Activated T-cell treated with anti-CD3 and anti-CD28 coated beads, Interleukin-2, amount 50 U/mL, for 72 hours (primary cell): Measurements from ENCODE around the gene AGT. TPM values are rescaled to one million over a fixed set of nuclear protein-coding genes. Genes with fewer than 3 reads are reported as not detected.

Experiments
- ATAC-seq, 2 donors: fragments of 150-1000 bp; cut with Tn5 transposase; replicated peaks in 1 of 2; 2 replicates each; pipeline ENCODE4 v1.10.0; 2021; ENCODE audit warnings: moderate library complexity in 2 of 2, mild to moderate bottlenecking in 1 of 2
- DNase-seq, 2 donors: peaks; one replicate each; pipeline ENCODE4 v3.0.0; 2021 to 2022; ENCODE audit warnings: mixed read lengths in 1 of 2
- H3K27ac Mint-ChIP-seq: one replicate; pipeline ENCODE4 v1.8.0; 2022; ENCODE audit warnings: mild to moderate bottlenecking, moderate library complexity, mixed read lengths
- H3K27me3 Mint-ChIP-seq: one replicate; pipeline ENCODE4 v1.8.0; 2022; ENCODE audit warnings: low read depth, mixed read lengths
- H3K36me3 Mint-ChIP-seq, 2 donors: one replicate each; pipeline ENCODE4 v1.8.0; 2022; ENCODE audit warnings: mixed read lengths in 2 of 2, mild to moderate bottlenecking in 1 of 2; ENCODE audit not compliant: insufficient read depth in 2 of 2
- H3K4me1 Mint-ChIP-seq: one replicate; pipeline ENCODE4 v1.8.0; 2022; ENCODE audit warnings: low read depth, mixed read lengths
- H3K4me3 Mint-ChIP-seq, 2 donors: one replicate each; pipeline ENCODE4 v1.8.0; 2022; ENCODE audit warnings: mild to moderate bottlenecking in 2 of 2, mixed read lengths in 2 of 2, moderate library complexity in 2 of 2
- H3K9me3 Mint-ChIP-seq, 2 donors: one replicate each; pipeline ENCODE4 v1.8.0; 2022; ENCODE audit warnings: mixed read lengths in 2 of 2
- total RNA-seq, 2 donors: library from RNA; stranded (reverse); gene quantifications; one replicate each; pipeline ENCODE4 v1.2.3, GENCODE V29; 2022

Gene AGT
- total RNA-seq, 2 donors from 2014 or later, result not detected

DNA sequence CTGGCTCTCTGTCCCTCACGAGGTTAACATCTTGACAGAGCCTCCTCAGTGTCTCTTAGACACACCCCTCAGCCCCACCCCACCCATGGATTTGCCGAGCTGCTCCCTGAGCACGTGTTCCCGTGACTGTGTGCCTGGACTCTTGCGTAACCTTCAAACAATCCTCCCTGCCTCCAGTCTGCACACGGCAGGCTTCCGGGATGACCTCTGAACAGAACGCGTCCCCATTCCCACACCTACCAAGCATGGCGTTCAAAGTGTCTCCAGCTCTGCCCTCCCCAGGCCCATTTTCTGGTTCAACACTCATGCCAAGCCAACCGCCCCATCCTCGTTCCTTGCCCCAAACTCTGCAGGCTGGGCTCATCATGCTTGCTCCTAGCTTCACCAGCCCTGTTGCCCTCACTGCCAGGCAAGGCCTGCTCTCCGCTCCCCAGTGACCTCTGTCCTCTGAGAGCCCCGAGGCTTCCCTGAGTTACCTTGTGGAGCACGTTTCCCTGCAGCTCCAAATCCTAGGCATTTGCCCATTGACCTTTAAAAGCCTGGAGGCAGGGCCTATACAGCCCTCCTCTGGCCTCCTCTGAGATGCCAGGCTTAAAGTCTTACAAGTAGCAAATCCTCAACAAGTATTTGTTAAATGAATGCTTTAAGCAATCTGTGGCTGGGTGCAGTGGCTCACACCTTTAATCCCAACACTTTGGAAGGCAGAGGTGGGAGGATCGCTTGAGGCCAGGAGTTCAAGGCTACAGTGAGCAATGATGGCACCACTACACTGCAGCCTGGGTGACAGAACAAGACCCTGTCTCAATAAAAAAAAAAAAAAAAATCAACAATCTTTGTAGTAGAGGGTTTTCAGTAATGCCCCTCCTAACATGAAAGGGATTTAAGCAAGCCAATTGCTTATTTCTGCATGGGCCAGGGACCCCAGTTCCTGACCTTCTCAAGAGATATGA is 5.0 kb downstream of the AGT start:
- Mint-ChIP-seq H3K27me3 (peaks cover 22% of the 10 kb centered on the region), H3K27ac (no peak overlapping the region), H3K9me3 (no peaks in the 10 kb centered on the region), H3K4me3 (no peak overlapping the region), H3K4me1 (no peaks in the 10 kb centered on the region), H3K36me3 (no peaks in the 10 kb centered on the region)
- DNase-seq (no peak), ATAC-seq (no peak)

DNA sequence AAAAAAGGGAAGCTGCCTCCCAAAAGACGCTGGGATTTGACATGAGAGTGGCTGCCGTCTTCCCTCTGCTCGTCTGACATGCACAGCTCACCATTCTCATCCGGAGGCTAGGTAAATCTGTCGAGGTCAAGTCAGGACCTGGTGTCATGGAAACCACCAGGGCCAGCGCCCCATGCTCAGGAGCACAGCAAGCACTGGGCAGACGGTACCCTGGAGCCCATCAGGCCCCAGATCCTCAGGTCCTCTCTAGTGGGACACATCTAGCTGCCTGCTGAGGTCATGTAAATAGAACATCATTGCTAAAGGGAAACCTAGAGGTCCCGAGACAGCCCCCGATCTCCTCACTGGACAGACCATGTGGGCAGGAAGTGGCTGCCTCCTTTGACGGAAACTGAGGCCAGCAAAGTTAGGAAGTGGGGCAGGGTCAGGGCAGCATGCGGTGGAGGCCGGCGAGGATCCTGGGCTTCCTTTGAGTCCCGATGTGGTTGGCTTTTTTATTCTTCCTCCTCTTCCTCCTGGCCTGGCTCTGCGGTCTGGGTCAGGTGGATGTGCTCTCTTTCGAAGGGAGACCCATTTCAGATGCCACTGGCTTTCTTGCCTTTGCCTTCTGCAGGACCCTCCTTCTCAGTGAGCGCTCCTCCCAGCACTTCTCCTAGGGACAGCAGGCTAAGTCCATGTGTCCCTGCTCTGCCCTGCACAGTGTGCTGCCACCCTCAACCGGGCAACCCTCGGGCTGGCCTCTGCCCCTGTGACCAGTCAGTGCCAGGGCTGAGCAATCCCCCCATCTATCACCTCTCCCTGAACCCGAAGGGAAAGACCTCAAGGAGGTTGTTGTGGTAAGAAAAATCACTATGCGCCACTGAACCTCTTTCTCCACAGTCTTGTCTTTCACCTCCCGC is 5.9 kb downstream of the AGT start:
- no peak for ATAC-seq
- Mint-ChIP-seq H3K36me3 (no peaks in the 10 kb centered on the region), H3K9me3 (no peaks in the 10 kb centered on the region), H3K4me3 (no peak overlapping the region), H3K27ac (no peak overlapping the region), H3K4me1 (no peaks in the 10 kb centered on the region), H3K27me3 (peaks cover 19% of the 10 kb centered on the region)
- no peak for DNase-seq

DNA sequence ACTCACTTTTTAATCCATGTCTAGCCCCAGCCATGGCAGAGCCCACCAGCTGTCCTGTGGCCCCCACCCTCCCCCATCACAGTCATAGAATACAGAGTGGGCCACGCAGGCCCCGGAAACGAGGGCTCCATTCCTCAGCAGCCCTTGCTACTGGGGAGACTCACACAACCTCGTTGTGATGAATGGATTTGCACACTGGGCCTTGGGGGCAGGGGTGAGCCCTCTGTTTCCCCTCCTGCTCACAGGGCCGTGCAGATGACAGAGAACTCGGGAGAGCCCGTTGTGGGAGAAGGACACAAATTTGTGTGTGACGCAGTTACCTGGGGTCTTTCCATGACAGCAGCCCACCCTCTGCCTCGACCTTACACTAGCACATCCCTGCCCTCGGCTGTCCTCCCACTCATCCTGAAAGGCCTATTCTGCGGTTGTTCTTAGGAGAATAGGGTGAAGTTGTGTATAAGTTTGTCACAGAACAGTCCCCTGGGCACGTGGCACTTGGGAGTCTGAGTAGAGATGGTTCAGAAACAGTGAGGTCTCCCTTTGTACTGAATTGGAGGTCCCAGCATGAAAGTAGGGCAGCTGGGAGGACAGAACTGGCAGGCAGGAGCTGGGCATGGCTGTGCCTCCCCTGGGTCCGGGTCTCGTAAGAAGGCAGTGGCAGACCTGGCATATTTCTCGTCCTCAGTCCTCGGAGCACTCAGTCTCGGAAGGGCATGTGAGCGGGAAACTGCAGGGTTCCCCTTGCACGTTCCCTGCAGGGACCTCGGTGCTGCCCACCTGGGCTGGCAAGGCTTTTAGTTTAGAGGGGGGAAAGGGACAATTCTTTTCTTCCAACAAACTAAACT is 6.8 kb downstream of the AGT start:
- Mint-ChIP-seq H3K4me1 (no peaks in the 10 kb centered on the region), H3K36me3 (no peaks in the 10 kb centered on the region), H3K27me3 (peaks cover 16% of the 10 kb centered on the region), H3K4me3 (no peak overlapping the region), H3K9me3 (no peaks in the 10 kb centered on the region), H3K27ac (no peak overlapping the region)
- ATAC-seq (no peak), DNase-seq (no peak)

DNA sequence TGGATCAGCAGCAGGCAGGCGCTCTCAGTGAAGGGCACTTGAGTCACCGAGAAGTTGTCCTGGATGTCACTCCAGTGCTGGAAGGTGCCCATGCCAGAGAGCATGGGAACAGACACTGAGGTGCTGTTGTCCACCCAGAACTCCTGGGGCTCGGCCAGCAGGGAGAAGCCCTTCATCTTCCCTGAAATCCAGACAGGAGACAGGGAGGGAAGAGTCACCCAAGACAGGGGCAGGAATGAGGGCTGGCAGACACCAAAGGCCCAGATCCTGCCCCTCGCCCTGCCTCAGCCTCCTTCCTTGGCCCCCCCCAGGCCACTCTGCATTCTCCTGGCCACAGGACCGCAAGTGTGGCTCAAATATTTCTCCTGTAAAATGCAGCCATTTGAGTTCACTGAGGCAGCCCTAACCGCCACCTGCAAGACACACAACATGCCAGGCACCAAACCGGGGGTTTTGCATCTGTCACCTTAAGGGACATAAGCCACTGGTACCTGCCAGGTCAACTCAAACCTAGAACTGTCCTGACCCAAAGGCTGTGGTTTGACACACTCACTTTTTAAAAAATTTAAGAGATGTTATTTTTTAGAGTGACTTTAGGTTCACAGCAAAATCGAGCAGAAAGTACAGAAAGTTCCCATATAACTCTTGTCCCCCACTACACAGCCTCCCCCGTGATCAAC is 7.8 kb downstream of the AGT start:
- no peak overlapping the region for H3K27ac Mint-ChIP-seq
- H3K4me3 Mint-ChIP-seq, result no peak overlapping the region
- H3K36me3 Mint-ChIP-seq, result no peaks in the 10 kb centered on the region
- ATAC-seq (no peak), DNase-seq (no peak)
- no peaks in the 10 kb centered on the region for H3K4me1 Mint-ChIP-seq
- no peaks in the 10 kb centered on the region for H3K9me3 Mint-ChIP-seq
- peaks cover 16% of the 10 kb centered on the region for H3K27me3 Mint-ChIP-seq

DNA sequence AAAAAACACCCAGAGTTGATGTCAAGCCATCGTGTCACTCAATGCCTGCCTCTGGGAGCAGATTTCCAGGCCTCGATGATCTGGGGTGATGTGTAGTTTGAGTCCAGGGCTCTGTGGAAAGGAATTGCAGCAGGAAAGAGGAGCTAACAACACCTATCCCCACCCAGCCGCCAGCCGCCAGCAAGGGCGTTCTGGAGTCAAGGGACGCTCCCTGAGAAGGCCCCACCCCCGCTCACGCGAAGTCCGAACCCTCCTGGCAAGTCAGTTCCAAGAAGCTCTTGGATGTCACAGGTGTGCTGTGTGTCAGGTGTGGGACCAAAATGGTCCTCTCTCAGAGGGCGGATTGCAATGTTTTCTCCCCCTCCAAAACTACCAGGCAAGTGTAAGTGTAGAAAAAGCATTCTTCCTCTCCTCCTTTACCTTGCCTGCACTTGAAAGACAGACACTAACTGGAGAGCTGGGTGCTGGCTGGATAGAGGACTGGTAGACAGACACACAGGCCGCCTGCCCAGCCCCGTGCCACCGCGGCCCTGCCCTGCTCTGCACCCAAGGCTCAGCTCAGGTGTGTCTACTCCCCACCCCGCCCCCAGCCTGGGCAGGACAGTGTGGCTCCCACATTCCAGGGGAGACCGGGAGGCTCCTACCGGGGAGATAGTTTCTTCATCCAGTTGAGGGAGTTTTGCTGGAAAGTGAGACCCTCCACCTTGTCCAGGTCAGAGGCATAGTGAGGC is 8.5 kb downstream of the AGT start:
- H3K4me1 Mint-ChIP-seq, result no peaks in the 10 kb centered on the region
- ATAC-seq, result no peak
- H3K27me3 Mint-ChIP-seq, result peaks cover 16% of the 10 kb centered on the region
- no peak overlapping the region for H3K27ac Mint-ChIP-seq
- no peak for DNase-seq
- H3K4me3 Mint-ChIP-seq, result no peak overlapping the region
- H3K36me3 Mint-ChIP-seq, result no peaks in the 10 kb centered on the region
- no peaks in the 10 kb centered on the region for H3K9me3 Mint-ChIP-seq

DNA sequence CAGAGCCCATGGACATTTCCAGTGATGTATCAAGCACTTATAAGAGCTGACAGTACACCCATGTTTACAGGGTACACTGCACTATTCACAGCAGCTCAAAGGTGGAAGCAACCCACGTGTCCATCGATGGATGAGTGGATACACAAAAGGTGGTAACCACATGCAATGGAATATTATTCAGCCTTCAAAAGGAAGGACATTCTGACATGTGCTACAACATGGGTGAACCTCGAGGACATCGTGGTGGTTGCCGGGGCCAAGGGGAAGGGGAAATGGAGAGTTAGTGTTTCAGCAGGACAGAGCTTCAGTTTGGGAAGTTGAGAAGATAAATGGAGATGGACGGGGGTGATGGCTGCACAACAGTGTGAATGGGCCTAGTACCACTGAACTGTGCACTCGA is 9.1 kb downstream of the AGT start:
- Mint-ChIP-seq H3K36me3 (no peaks in the 10 kb centered on the region), H3K9me3 (no peaks in the 10 kb centered on the region), H3K4me1 (no peaks in the 10 kb centered on the region), H3K4me3 (no peak overlapping the region), H3K27ac (no peak overlapping the region), H3K27me3 (peaks cover 16% of the 10 kb centered on the region)
- no peak for ATAC-seq
- DNase-seq, result no peak

DNA sequence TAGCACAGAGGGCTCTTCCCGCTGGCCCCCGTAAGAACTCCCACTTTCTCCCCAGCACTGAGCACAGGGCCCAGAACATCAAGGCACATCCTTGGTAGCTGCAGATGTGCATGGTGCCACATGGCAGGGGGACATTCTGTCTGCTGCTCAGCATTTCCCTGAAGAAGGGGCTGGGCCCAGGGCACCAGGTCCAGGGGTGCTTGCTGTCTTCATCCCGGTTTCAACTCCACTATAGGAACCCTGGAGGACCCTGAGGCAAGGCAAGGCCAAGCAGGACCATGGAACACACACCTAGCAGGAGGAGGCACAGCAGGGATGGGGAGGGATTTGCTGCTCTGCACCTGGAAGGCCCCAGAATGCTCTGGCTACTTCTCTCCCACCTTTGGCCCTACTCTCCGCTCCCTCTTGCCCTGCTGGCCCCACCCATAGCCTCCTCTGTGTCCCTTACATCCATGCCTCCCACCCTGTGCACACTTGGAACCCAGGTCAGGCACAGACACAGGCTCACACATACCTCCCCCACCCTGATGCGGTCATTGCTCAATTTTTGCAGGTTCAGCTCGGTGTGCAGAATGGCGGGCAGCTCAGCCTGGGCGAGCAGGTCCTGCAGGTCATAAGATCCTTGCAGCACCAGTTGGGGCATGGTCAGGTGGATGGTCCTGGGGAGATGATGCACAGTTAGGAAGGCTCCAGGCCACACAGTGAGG is 10.1 kb downstream of the AGT start:
- Mint-ChIP-seq H3K9me3 (no peaks in the 10 kb centered on the region), H3K27ac (no peak overlapping the region), H3K27me3 (peaks cover 16% of the 10 kb centered on the region), H3K4me1 (no peaks in the 10 kb centered on the region), H3K4me3 (no peak overlapping the region), H3K36me3 (no peaks in the 10 kb centered on the region)
- no peak for DNase-seq
- ATAC-seq, result no peak

DNA sequence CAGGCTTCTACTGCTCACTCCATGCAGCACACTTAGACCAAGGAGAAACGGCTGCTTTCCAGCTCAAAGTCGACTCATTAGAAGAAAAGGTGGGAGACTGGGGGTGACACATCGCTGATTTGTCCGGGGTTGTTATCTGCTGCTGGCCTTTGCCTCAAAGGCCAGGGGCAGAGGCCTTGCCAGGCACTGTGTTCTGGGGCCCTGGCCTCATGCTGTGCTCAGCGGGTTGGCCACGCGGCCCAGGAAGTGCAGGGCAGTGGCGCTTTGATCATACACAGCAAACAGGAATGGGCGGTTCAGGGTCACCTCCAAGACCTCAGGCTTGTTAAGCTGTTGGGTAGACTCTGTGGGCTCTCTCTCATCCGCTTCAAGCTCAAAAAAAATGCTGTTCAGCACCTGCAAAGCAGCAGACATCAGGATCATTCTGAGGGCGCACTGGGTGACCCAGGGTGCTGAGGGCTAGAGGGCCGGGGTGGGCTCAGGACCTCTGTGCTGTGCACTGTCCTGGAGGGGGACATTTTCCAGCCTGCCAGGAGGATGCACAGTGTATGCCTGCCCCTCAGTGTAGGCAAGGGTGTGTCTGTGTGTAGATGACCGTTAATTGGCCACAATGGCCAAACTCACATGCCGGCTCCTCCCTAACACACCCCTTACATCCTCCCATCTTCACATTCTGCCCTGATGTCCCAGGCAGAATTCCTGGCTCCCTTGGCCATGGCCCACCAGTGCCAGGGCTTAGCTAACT is 10.8 kb downstream of the AGT start:
- ATAC-seq, result no peak
- Mint-ChIP-seq H3K27ac (no peak overlapping the region), H3K27me3 (peaks cover 16% of the 10 kb centered on the region), H3K9me3 (no peaks in the 10 kb centered on the region), H3K4me3 (no peak overlapping the region), H3K36me3 (no peaks in the 10 kb centered on the region), H3K4me1 (no peaks in the 10 kb centered on the region)
- no peak for DNase-seq

DNA sequence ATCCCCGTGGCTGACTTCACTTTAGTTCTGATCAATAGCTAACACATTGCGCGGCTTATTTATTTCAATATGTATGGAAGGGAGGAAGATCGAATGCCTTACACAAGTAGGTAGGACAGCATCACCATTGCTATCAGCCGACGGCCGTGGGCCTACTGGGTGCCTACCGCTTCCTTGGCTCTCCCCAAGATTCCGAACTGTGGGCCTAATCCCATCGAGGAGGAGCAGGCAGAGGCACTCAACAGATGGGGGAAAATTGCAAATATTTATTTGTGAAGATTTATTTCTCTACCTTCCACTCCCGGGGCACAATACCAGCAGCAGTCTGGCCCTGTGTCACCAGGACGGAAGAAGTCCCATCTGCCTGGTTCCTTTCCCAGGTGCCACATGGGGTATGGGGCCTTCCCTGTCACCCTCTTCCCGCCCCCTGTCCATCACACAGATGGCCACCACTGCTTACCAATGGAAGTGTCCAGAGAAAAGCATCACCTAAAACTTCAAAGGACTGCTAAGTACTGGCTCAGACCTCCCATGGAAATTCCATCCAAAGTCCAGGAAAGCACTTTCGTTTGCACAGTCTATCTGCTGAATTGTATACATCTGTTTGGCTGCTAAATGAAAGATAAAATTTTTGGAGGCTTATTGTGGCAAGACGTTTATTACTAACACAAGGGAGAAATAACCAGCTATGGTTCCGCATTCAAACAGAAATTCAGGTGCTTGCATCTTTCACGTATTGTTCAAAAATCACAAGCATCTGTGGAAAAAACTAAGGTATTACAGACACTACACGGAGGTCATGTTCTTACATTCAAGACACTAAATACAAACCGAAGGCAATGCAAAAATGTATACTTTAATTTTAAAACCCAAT is 11.8 kb downstream of the AGT start:
- Mint-ChIP-seq H3K27me3 (peaks cover 10% of the 10 kb centered on the region), H3K4me3 (no peak overlapping the region), H3K27ac (no peak overlapping the region), H3K9me3 (no peaks in the 10 kb centered on the region), H3K4me1 (no peaks in the 10 kb centered on the region), H3K36me3 (no peaks in the 10 kb centered on the region)
- ATAC-seq (no peak), DNase-seq (no peak)

DNA sequence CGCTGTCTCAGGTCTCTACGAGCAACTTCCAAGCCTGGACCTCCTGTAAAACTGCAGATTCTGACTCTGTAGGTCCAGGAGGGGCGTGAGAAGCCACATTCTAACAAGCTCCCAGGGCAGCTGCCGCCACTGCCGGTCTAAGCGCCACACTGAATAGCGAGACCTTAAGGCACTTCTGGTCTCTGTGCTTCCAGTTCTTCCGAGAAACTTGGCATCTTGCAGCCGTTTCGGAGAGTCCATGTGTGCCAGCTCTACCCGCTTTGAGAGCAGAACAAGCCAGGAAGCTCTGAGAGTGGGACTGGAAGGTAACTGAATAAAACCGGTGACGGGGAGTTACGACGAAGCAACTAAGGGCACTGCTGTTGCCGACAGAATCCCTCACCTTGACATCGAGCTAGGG is 12.5 kb downstream of the AGT start:
- Mint-ChIP-seq H3K27ac (no peak overlapping the region), H3K27me3 (peaks cover 5% of the 10 kb centered on the region), H3K9me3 (no peaks in the 10 kb centered on the region), H3K4me1 (no peaks in the 10 kb centered on the region), H3K36me3 (no peaks in the 10 kb centered on the region), H3K4me3 (no peak overlapping the region)
- ATAC-seq (no peak), DNase-seq (no peak)
